ENCODE results near the gene PLEKHA7. TPM values are rescaled to one million over a fixed set of nuclear protein-coding genes. Genes with fewer than 3 reads are reported as not detected.

PLEKHA7 gene
- polyA plus RNA-seq, 1 donor (not counting 4 experiments of a cell fraction or from before 2014, with no cell fraction given), result 1.4 TPM

DNA sequence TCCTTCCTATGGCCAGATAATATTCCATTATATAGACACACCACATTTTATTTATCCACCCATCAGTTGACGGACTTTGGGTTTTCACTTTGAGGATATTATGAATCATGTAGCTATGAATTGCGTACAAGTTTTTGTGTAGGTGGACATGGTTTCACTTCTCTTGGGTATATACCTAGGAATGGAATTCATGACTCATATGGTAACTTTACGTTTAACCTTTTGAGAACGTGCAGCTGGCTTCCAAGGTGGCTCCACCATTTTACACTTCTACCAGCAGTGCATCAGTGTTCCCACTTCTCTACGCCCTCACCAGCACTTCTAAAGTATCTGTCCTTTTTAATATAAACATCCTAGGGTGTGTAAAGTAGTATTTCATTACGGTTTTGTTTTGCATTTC, 112.0 kb downstream of the PLEKHA7 start:
- FAIRE-seq, result peak; percentile 64
- Histone ChIP-seq H3K9ac (ENCODE audit: control insufficient read depth, extremely low read depth, insufficient read depth, low read length) (no peak overlapping the region), H3K9me1 (ENCODE audit: control insufficient read depth, extremely low read depth, insufficient read depth, low read length) (no peaks in the 10 kb centered on the region), H3K36me3 (ENCODE audit: control insufficient read depth in 2 of 2, extremely low read depth in 1 of 2, insufficient read depth in 2 of 2, low read length in 2 of 2) (no peaks in the 10 kb centered on the region), H3K9me3 (ENCODE audit: control insufficient read depth, low read depth, low read length) (no peaks in the 10 kb centered on the region), H3K4me1 (ENCODE audit: control insufficient read depth, extremely low read depth, insufficient read depth, low read length) (peaks cover 15% of the 10 kb centered on the region), H3K27ac (ENCODE audit: control insufficient read depth, insufficient read depth, low read length) (peak overlapping the region; percentile 31), H3K79me2 (ENCODE audit: control insufficient read depth, insufficient read depth, low read length) (no peaks in the 10 kb centered on the region), H3K4me3 (ENCODE audit: control insufficient read depth in 2 of 3, extremely low read depth in 1 of 3, insufficient read depth in 2 of 3, low read depth in 1 of 3, low read length in 3 of 3) (no peak overlapping the region), H3K27me3 (ENCODE audit: control insufficient read depth, extremely low read depth, insufficient read depth, low read length) (no peaks in the 10 kb centered on the region), H4K20me1 (ENCODE audit: control insufficient read depth, extremely low read depth, insufficient read depth, low read length) (no peaks in the 10 kb centered on the region), H3K4me2 (ENCODE audit: control insufficient read depth, extremely low read depth, insufficient read depth, low read depth, low read length) (peak overlapping the region; percentile 60), H2AFZ (ENCODE audit: control insufficient read depth, low read length) (peak overlapping the region; percentile 41)
- no peak for TF ChIP-seq EZH2 (IDR thresholded peaks at IDR 0.05; ENCODE audit: low read length)
- no peak for TF ChIP-seq CTCF (optimal IDR thresholded peaks at IDR 0.05 in 1 of 3, IDR thresholded peaks at IDR 0.05 in 1 of 3, conservative IDR thresholded peaks at IDR 0.05 in 1 of 3; ENCODE audit: extremely low read depth in 1 of 3, insufficient read depth in 2 of 3, low read length in 3 of 3)
- DNase-seq (ENCODE audit: low read depth, low spot score), result no peak
- dilution Hi-C loops (cut with MboI; ENCODE audit: extremely low pct_ligation_motif_present, low sequenced_read_pairs), result loop anchor here (25.0 kb wide), 1 partner anchor 90 kb away; no protein-coding TSS in a partner anchor

GRCh38 chr11:16900491-16900890, 113.7 kb downstream of the PLEKHA7 start:
- dilution Hi-C loops (cut with MboI; ENCODE audit: extremely low pct_ligation_motif_present, low sequenced_read_pairs), result loop anchor here (25.0 kb wide), 1 partner anchor 88 kb away; no protein-coding TSS in a partner anchor

More at GRCh38 chr11:16900491-16900890, 113.7 kb downstream of the PLEKHA7 start:
- no peak for TF ChIP-seq EZH2 (IDR thresholded peaks at IDR 0.05; ENCODE audit: low read length)
- TF ChIP-seq CTCF (optimal IDR thresholded peaks at IDR 0.05 in 1 of 3, IDR thresholded peaks at IDR 0.05 in 1 of 3, conservative IDR thresholded peaks at IDR 0.05 in 1 of 3; ENCODE audit: extremely low read depth in 1 of 3, insufficient read depth in 2 of 3, low read length in 3 of 3), result no peak
- H3K27me3 ChIP-seq (ENCODE audit: control insufficient read depth, extremely low read depth, insufficient read depth, low read length), result no peaks in the 10 kb centered on the region
- H2AFZ ChIP-seq (ENCODE audit: control insufficient read depth, low read length), result no peak overlapping the region
- H3K4me3 ChIP-seq (ENCODE audit: control insufficient read depth in 2 of 3, extremely low read depth in 1 of 3, insufficient read depth in 2 of 3, low read depth in 1 of 3, low read length in 3 of 3), result no peak overlapping the region
- H3K4me2 ChIP-seq (ENCODE audit: control insufficient read depth, extremely low read depth, insufficient read depth, low read depth, low read length), result no peak overlapping the region
- no peak overlapping the region for H3K9ac ChIP-seq (ENCODE audit: control insufficient read depth, extremely low read depth, insufficient read depth, low read length)
- H3K79me2 ChIP-seq (ENCODE audit: control insufficient read depth, insufficient read depth, low read length), result no peaks in the 10 kb centered on the region
- no peak overlapping the region for H3K27ac ChIP-seq (ENCODE audit: control insufficient read depth, insufficient read depth, low read length)
- no peaks in the 10 kb centered on the region for H3K36me3 ChIP-seq (ENCODE audit: control insufficient read depth in 2 of 2, extremely low read depth in 1 of 2, insufficient read depth in 2 of 2, low read length in 2 of 2)
- no peaks in the 10 kb centered on the region for H3K9me3 ChIP-seq (ENCODE audit: control insufficient read depth, low read depth, low read length)
- H4K20me1 ChIP-seq (ENCODE audit: control insufficient read depth, extremely low read depth, insufficient read depth, low read length), result no peaks in the 10 kb centered on the region
- H3K9me1 ChIP-seq (ENCODE audit: control insufficient read depth, extremely low read depth, insufficient read depth, low read length), result no peaks in the 10 kb centered on the region
- FAIRE-seq (no peak), DNase-seq (ENCODE audit: low read depth, low spot score) (no peak)
- peaks cover 15% of the 10 kb centered on the region for H3K4me1 ChIP-seq (ENCODE audit: control insufficient read depth, extremely low read depth, insufficient read depth, low read length)

All from keratinocyte (primary cell).